T-helper 22 cell (primary cell): ENCODE measurements around the gene CNTLN.
"Not testable (repeated sequence)": the region's sequence is repeated elsewhere in the genome, so short reads cannot be mapped to it uniquely, and the experiment has no call there.

Experiments used
- DNase-seq: peaks from one replicate; pipeline ENCODE4 v3.0.0-alpha.2; 2020; ENCODE audit warnings: low read depth

CNTLN gene

DNA sequence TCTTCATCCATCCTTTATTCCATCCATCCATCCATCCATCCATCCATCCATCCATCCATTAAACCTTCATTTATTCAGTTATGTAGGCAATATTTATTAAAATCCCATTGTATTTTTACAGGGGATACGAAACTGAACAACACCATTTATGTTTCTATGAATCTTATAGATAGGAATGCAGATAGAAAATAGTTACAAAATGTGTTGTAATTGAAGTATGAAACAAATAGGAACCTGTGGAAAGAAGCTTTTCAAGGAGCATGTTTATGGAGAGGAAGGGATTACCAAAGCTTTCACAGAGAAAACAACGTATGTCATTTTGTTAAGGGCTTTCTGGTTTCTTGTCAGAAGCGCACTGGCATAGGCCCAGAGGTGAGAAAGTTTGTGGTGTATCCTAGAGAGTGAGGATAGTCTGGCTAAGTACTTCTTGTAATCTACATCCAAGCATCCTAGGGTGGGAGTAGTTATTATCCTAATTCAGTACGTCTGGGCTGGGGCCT is 184.0 kb downstream of the CNTLN start:
- no peak for DNase-seq

DNA sequence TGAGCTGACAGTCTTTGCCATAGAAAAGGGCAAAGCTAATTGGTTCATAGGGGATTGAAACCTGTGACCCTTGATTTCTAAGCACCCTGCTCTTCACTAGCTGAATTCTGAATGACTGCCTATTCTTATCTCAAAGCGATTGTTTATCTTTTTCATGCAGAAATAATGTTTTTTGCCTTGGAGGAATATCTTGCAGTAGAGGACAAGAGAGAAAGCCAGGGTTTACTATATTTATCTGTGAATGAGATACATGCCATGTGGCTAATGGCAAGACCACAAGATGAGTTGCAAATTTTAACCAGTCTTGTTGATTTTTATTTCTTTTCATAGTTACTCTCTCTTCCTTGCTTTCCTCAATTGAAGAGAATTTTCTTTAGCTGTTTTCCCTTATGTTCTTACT is 185.0 kb downstream of the CNTLN start:
- no peak for DNase-seq

DNA sequence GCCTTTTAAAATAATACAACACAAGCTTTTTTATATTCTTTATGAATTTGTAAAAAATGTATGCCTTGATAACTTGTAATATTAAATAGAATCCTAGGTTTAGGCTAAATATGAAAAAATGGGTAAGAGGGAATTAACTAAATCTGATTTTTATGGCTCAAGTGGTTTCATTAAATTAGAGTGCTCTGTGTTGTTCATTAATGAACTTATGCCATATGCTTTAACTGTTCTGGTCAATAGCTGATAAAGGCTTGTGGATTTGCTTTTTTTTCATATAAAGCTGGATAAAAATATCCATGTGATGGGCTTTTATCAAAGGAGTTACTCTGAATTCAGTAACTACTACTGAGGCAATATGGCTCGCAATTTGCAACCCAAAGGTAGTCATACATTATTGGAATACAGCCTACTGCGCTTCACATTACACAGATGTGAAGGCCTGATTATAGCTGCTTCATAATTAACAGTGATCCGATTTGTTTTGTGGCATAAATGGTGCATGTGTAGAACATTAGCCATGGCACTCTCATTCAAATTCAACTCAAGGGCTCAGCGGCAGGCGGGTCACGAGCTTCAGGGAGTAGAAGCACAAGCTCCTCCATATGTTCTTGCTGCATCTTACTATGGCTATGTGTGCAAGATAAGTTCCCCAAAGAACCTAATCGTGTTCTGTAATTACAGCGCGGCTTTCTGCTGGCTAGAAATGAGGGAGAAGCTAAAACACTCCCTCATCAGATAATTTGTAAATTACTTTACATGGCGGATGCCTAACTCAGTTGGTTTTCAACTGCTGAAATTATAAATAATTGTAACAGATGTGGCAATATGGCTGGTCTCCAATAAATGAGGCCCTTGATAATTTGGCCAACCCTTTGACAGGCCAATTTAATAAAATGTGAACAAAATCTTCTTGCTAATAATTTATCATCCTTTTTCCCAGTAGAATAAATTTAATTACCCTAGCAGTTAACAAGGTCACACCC is 188.3 kb downstream of the CNTLN start:
- no peak for DNase-seq

DNA sequence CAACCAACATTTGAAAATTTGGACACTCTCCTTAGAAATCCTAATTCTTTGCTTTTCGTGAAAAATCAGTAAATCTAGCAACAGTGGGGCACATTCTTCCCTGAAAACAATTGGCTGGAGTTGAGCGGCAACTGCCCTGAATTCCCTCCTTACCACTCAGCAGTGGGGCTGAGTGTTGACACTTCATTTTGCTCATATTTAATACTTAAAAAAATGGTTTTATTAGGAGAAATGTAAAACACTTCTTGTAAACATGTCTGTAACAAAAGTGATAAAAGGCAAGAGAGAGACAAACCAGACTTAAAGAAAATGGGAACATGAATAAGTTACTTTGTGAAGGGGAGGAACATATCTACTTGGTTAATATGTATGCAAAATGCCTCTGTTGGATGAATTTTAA is 193.5 kb downstream of the CNTLN start:
- DNase-seq: no peak

DNA sequence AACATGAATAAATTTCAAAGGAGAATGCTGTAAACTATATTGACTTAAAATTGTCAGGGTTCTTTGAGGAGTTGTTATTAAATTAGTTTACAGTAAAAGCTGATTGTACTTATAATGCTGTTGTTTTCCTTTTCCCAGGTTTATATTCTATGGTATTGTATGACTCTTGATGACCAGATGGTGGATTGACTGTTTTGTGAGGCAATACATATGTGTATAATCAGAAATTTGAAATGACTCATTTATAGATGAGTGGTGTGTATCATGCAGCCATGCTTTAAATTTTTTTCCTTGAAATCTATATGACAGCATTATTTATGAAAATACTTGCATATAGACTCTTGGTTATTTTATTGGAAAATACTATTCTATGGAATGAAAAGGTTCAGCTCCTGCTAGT is 195.3 kb downstream of the CNTLN start:
- no peak for DNase-seq

DNA sequence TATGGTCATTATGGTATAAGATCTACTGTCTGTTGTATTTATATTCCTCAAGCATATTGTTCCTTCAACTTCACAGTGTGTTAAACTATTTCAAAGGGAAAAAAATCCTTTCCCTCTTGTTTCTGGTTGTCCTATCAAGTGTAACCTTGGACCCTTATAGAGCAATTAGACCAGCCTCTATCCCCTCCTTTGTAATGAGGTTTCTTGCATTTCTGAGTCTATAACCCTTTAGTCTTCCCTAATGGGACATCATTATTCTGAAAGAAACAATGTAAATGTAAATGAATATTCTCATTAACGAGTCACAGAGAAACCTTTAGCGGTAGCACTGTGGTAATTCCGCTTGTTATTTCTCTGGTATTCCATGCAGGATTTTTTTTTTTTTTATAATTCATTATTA is 197.3 kb downstream of the CNTLN start:
- no peak for DNase-seq

DNA sequence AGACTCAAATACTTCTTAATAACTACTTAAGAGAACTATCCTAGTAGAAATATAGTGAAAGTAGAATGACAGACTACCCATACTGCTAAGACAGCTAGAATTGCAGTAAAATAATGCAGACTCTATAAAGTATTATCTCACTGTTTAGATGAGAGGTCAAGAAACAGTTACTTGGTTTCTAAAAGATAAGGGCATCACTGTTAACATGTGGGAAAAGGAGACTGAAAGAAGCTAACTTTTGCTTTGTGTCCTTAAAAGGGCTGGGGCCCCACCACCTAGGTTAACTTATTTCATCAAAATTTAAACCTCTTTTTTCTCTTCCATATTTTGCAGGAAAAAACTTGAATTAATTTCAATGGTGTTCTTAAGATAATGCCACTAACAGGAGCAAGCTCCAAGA is 204.3 kb downstream of the CNTLN start:
- DNase-seq: no peak

DNA sequence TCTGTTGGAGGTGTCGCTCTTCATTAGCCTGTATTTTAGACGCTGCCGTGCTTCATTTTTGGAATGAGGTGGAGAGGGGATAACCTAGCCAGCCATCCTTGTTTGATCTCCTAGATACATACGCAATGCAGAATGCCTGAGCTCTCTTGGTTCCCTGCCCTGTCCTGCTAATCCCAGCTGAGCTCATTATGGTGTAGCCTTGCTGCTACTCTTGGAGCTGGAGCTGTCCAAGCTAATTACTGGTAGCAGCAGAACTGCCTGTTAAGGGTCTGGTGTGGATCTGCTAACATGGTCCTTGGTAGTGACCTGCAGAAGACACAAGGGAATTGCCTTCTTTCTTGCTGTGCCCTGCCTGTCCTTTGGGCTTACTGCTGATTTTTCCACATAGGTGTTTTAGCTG is 207.9 kb downstream of the CNTLN start:
- DNase-seq: no peak

DNA sequence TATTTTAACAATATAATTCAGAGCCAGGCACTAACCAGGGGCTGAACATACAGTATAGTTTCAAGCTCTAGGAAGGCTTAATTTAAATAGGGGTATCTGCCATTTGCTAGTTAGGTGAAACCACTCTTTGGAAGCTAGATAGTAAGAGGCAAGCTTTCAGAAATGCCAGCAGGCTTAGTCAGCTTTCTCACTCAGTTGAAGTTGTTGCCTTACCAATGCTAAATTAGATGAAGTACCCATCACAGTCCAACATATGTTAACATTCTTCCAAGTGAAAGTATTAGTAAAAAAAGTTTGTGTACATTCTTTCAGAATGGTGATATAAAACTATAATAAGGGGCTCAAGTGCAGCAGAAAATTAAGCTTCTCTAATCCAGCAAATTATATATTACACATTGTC is 215.0 kb downstream of the CNTLN start:
- no peak for DNase-seq

DNA sequence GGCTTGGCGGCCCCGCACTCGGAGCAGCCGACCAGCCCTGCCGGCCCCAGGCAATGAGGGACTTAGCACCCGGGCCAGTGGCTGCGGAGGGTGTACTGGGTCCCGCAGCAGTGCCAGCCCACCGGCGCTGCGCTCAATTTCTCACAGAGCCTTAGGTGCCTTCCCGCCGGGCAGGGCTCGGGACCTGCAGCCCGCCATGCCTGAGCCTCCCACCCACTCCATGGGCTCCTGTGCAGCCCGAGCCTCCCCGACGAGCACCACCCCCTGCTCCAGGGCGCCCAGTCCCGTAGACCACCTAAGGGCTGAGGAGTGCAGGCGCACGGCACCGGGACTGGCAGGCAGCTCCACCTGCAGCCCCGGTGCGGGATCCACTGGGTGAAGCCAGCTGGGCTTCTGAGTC is 219.2 kb downstream of the CNTLN start:
- not testable (repeated sequence) for DNase-seq

DNA sequence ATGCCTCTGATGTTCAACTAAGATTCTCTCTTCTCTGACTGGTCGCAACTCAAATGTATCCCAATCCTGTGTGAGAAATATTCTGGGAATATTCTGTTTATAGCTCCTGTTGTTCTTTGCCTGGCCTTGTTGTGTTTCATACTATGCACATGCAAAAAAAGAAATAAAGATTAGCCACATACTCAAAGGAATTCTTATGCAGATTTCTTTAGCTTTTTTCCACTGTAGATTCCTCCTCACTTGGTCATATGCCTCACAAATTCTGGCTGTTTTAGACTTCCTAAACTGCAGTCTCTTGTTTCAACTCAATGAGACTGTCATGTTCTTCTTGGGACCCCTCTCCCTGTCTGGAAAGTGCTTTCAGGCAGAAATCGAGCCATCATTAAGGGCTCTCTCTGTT is 226.5 kb downstream of the CNTLN start:
- no peak for DNase-seq

DNA sequence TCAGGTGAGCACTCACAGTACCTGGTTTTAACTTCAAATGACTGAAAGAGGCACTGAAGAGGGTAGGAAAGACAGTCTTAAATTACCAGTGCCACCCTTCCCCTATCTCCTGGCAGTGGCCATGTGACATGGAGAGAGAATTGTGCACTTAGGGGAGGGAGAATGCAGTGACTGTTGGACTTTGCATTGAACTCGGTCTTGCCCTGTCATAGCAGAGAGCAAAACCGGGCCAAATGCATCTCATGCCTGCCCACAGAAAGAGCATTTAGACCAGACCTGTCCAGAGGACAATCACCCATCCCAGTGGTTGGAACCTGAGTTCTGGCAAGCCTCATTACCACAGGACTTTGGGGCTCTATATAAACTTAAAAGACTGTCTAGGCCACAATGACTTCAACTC is 232.2 kb downstream of the CNTLN start:
- no peak for DNase-seq

DNA sequence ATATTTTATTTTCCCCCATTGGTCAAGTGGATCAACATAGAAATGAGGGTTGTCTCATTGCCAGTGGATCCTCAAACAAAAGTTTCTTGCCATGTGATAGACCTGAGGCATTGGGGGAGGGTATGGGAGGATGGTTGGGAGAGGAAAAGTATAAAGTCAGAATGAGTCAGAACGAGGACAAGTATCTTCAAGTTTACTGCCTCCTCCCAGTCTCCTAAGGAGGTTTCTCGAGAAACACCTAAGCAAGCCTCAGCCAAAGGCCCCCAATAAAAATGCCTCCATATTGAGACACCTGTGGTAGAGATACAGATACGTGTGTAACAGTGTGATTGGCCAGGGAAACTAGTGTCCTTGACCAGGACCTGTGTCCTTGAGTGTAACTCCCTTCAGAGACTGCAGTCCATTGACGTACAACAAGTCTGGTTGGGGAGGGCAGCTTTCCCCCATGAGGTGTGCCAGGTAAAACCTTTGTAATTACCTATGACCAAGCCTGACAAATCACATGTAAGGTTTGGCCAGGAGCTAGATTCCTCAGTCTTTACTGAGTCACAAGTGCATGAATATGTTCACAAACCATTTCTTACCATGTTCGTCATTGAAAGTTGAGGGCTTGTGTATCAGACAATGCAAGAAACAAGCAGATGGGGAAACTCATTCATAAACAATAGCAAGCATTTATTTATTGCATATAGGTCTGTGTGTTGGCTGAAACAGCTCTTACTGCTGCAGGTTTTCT is 245.5 kb downstream of the CNTLN start:
- no peak for DNase-seq

DNA sequence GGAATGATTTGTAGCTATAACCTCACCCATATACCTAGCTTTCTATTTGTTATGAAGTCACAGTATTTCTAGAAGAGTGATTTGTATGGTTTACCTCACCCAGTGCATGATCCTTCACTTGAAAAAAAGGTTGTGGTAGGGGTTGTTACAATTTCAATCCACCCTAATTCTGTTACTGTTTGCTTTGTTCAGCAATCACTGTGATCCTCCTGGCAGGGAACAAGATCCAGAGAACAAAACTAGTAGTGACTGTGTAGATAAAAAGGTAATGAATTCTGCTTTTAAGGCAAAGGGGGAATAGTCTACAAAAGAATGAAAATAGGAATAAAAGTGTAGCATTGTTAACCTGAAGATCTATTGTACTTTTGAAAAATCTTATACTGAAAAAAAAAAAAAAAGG is 252.7 kb downstream of the CNTLN start:
- DNase-seq: no peak

DNA sequence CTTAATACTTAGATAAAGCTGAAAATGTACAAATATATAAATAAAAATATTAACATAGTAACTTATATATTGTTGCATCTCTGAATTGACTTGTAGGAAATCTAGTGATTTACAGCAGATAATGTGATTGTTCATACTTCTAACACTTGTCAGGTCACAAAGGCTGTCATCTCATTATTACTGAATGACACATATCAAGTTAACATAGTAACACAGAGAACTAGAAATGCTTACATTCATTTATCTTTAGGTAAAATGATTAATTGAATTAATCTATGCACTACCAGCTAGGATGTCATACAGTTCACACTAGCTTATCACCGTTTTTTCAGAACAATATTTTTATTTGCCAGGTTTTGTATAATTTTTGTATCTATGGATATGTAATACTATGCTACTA is 254.2 kb downstream of the CNTLN start:
- no peak for DNase-seq

DNA sequence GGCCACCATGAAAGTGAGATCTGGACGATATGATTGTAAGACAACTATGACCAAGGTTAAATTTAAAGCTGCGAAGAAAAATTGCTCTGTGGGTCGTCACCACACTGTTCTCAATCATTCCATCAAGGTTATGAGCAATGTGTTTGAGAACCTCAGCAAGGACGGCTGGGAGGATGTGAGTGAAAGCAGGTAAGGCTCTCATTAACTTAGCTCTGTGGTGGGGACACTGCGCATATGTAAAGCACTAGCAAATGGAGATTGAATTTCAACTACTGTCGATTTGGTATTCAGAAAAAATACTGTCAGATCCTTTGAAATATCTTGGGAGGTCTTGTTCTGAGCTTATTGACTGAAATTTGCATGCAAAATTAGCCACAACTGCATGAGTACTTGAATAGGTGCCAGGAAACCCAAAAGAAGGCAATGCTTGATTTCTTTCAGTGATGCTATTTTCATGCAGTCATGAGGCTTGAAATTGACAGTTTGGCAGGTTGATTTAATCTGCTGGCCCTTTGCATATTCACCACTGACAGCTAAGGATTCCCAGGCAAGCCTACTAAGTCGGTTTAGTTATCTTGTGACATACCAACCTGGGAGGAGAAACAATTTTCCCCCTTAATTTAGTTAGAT is 260.2 kb downstream of the CNTLN start:
- DNase-seq: no peak

DNA sequence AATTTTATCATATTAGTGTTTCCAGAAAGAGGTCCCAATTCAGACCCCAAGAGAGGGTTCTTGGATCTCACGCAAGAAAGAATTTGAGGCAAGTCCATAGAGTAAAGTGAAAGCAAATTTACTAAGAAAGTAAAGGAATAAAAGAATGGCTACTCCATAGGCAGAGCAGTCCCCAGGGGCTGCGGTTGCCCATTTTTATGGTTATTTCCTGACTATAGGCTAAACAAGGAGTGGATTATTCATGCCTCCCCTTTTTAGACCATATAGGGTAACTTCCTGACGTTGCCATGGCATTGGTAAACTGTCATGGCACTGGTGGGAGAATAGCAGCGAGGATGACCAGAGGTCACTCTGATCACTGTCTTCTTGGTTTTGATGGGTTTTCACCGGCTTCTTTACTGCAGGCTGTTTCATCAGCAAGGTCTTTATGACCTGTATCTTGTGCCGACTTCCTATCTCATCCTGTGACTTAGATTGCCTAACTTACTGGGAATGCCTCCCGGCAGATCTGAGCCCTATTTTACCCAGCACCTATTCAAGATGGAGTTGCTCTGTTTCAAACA is 262.4 kb downstream of the CNTLN start:
- DNase-seq: not testable (repeated sequence)

DNA sequence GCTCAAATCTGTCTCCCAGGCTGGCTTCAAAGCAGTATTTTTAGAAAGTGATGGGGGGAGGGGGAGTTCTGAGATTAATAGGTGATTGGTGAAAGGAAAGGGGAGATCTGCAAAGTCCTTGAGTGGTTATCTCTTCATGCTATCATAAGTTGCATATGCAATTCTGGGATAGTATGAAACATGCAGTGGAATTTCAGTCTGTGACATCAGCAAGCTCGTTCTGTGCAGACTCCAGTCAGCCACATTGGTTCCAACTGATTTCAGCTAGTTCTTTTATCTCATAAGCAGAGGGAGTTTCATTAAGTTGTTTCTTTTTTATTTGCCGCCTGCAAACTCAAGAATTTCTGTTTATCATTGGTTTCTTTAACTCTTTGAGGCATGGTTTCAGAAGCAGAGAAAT is 263.5 kb downstream of the CNTLN start:
- no peak for DNase-seq

DNA sequence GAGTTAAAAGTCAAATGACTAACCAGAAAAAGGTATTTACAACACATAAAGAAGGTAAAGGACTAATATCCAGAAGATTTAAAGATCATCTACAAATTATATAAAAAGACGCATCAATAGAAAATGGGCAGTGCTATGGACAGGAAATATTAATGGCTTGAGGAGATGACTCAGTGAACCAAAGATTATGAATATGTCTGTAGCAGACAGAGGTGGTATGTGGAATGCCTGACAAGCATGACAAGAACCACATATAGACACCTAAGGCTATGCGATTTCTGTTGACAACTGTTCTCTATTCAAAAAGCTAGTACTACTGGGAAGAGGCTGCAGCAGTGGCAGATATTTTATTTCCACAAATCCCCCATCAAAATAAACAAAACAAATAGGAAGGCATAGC is 267.0 kb downstream of the CNTLN start:
- DNase-seq: no peak

DNA sequence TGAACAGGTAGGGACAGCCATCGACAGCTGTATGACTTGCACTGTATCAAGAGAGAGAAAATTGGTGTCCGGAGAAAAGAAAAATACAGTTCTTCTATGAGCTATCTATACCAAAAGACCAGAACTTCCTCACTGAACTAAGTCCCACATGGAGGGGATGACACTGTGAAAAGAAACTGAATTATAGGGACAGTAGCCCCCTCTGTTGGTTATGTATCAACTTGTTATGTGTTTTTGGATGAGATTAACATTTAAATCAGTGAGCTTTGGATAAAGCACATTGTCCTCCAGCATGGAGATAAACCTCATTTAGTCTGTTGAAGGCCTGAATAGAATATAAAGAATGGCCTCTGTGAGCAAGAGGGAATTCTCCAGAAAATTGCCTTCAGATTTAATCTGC is 267.5 kb downstream of the CNTLN start:
- DNase-seq: no peak

DNA sequence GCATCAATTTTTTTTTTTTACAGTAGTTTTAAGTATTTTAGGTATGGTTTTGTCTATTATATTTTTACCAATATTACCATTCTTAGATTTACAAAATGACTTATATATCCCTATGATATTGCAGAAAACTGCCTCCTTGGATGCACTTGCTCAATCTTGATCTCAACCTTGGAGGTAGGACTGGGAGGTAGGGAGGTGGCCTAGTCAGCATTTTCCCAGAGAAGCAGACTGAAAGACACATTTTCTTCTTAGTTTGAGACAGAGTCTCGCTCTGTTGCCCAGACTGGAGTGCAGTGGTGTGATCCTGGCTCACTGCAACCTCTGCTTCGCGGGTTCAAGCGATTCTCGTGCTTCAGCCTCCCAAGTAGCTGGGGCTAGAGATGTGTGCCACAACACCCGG is 268.7 kb downstream of the CNTLN start:
- DNase-seq: no peak

DNA sequence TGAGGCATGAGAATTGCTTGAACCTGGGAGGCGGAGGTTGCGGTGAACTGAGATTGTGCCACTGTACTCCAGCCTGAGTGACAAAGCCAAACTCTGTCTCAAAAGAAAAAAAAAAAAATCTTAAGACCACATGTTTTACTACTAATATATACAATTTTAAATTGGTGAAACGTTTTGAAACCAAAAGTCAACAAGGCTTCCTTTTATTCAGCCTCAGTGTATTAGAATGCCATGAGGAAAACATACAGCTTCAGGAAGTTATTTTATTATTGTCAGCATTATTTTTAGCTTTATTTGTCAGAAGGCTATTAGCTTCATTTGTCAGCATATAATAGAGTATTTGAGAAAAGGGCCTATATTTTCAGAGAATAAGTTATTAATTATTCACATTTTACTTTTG is 280.1 kb downstream of the CNTLN start:
- DNase-seq: no peak
